GM12878 (cell line): Measurements from ENCODE around the gene CASK. TPM values are rescaled to one million over a fixed set of nuclear protein-coding genes. Genes with fewer than 3 reads are reported as not detected.
A peak's percentile ranks its signal among the peaks of the same experiment; 100 is the strongest.

ENCODE experiments used
- ASH2L ChIP-seq: fragments of 300-600, 200-600 bp; sonication (generic); IDR thresholded peaks from 2 replicates; pipeline ENCODE4 v1.6.1; 2017; ENCODE audit warnings: low read depth, mild to moderate bottlenecking, borderline replicate concordance
- BHLHE40 ChIP-seq, 2 experiments: fragments of 450-650 bp in 1 of 2; IDR thresholded peaks; 2 replicates each; pipeline ENCODE4 v1.6.1; 2011 to 2017; ENCODE audit warnings: low read depth in 2 of 2, borderline replicate concordance in 1 of 2, improper control_type of control experiment in 1 of 2, low read length in 1 of 2, mild to moderate bottlenecking in 1 of 2
- CBX5 ChIP-seq: sonication (generic); IDR thresholded peaks from 2 replicates; pipeline ENCODE4 v1.6.1; 2016; ENCODE audit warnings: low read depth, moderate library complexity, mild to moderate bottlenecking, inconsistent platforms
- EP300 ChIP-seq, 2 experiments: fragments of 150-350 bp in 1 of 2; IDR thresholded peaks; 2 replicates each; pipeline ENCODE4 v1.6.1; 2011 to 2012; ENCODE audit warnings: low read depth in 2 of 2, low read length in 2 of 2, borderline replicate concordance in 1 of 2, improper control_type of control experiment in 1 of 2, inconsistent platforms in 1 of 2; ENCODE audit not compliant: control insufficient read depth in 1 of 2
- ETV6 ChIP-seq, 2 experiments: fragments of 450-650 bp in 1 of 2; IDR thresholded peaks in 1 of 2; conservative IDR thresholded peaks in 1 of 2; 2 replicates each; pipeline ENCODE4 v1.6.1; 2014; ENCODE audit warnings: antibody characterized with exemption in 1 of 2, borderline replicate concordance in 1 of 2, low read depth in 1 of 2, mild to moderate bottlenecking in 1 of 2, moderate library complexity in 1 of 2
- HDAC2 ChIP-seq: fragments of 200-600 bp; sonication (generic); IDR thresholded peaks from 2 replicates; pipeline ENCODE4 v1.6.1; 2017
- MEF2B ChIP-seq: fragments of 450-650 bp; IDR thresholded peaks from 2 replicates; pipeline ENCODE4 v1.6.1; 2018; ENCODE audit warnings: mild to moderate bottlenecking, moderate library complexity; ENCODE audit not compliant: partially characterized antibody, poor library complexity, severe bottlenecking
- MTA2 ChIP-seq: fragments of 450-650 bp; IDR thresholded peaks from 2 replicates; pipeline ENCODE4 v1.6.1; 2016; ENCODE audit warnings: low read depth, mild to moderate bottlenecking, moderate library complexity
- MYB ChIP-seq: fragments of 150-350 bp; IDR thresholded peaks from 2 replicates; pipeline ENCODE4 v1.6.1; 2014; ENCODE audit warnings: mild to moderate bottlenecking, low read depth, low read length, borderline replicate concordance
- NFYA ChIP-seq: IDR thresholded peaks from 2 replicates; pipeline ENCODE4 v1.6.1; 2011; ENCODE audit warnings: low read depth, mild to moderate bottlenecking, low read length, improper control_type of control experiment, borderline replicate concordance
- SMARCA5 ChIP-seq: fragments of 450-650 bp; IDR thresholded peaks from 2 replicates; pipeline ENCODE4 v1.6.1; 2017; ENCODE audit warnings: mild to moderate bottlenecking
- SUPT20H ChIP-seq: IDR thresholded peaks from 2 replicates; pipeline ENCODE4 v1.6.1; 2011; ENCODE audit warnings: low read depth, mild to moderate bottlenecking, low read length, moderate library complexity, borderline replicate concordance; ENCODE audit not compliant: control insufficient read depth
- ZNF217 ChIP-seq: fragments of 450-650 bp; IDR thresholded peaks from 2 replicates; pipeline ENCODE4 v1.6.1; 2017; ENCODE audit warnings: antibody characterized with exemption, mild to moderate bottlenecking
- ZZZ3 ChIP-seq: IDR thresholded peaks from 2 replicates; pipeline ENCODE4 v1.6.1; 2011; ENCODE audit warnings: low read depth; ENCODE audit not compliant: control insufficient read depth, insufficient read length
- polyA plus RNA-seq, 11 experiments: library from polyadenylated mRNA; depleted of rRNA in 4 of 11; unstranded in 6 of 11; stranded (reverse) in 5 of 11; fragments of >200 nt; fragmentation: Nextera tagmentation in 4 of 11; fragmentation: Illumina TruSeq in 1 of 11; extraction: Ambion mirVana in 4 of 11; extraction: Trizol in 1 of 11; gene quantifications; 1 replicate in 1 of 11; 2 replicates in 10 of 11; pipeline versions ENCODE4 v1.2.1 to v1.2.3, GENCODE V29; 2011 to 2016; ENCODE audit warnings: inconsistent platforms in 2 of 11, missing spikeins in 2 of 11, low read depth in 1 of 11
- total RNA-seq, 4 experiments: library from RNA; depleted of rRNA in 3 of 4; stranded (reverse); fragments of >200 nt in 3 of 4; fragmentation: Illumina TruSeq in 1 of 4; extraction: Trizol in 1 of 4; gene quantifications; 2 replicates each; pipeline versions ENCODE4 v1.2.1 to v1.2.3, GENCODE V29; 2013 to 2021
- TF ChIP-seq, protein P1 (sequence below): IDR thresholded peaks from 2 replicates; pipeline ENCODE4 v1.6.1; 2011; ENCODE audit warnings: low read depth, low read length, improper control_type of control experiment, borderline replicate concordance
- TF ChIP-seq, protein P2 (sequence below): fragments of 450-650 bp; IDR thresholded peaks from 2 replicates; pipeline ENCODE4 v1.6.1; 2014; ENCODE audit warnings: mild to moderate bottlenecking
- TF ChIP-seq, protein P3 (sequence below): fragments of 450-650 bp; IDR thresholded peaks from 2 replicates; pipeline ENCODE4 v1.6.1; 2017; ENCODE audit warnings: low read depth, mild to moderate bottlenecking, moderate library complexity
- TF ChIP-seq, protein P4 (sequence below): fragments of 450-650 bp; conservative IDR thresholded peaks from 2 replicates; pipeline ENCODE4 v1.6.1; 2017; ENCODE audit warnings: mild to moderate bottlenecking, moderate library complexity

The CASK gene
- total and polyA plus RNA-seq, 10 of the 15 experiments (the other 5 are each of a cell fraction or from before 2014, with no cell fraction given) = 0.60 to 45.9 (median 4.8) TPM

DNA sequence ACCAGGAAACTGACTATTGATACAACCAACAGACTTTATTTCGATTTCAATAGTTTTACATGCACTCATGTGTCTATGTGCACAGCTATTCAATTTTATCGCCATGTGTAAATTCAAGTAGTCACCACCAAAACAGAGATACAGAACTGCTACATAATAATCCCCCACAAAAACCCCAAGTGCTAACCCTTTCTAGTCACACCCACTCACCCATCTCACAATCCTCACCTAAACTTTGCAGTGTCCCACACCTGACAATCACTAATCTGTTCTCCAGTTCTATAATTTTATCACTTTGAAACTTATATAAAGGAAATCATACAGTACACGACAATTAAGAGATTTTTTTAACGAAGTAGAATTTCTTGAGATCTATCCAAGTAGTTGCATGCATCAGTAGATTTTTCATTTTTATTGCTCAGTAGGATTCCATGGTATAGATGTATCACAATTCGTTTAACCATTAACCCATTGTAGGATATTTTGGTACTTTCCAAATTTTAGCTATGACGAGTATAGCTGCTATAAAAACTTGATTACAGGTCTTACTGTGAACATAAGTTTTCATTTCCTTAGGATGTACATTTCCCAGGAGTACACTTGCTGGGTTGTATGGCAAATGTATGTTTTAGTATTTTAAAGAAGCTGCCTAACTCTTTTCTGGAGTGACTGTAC, 85.9 kb downstream of the CASK start (continued):
- TF ChIP-seq EP300 (IDR thresholded peaks at IDR 0.05; ENCODE audit: borderline replicate concordance in 1 of 2, control insufficient read depth in 1 of 2, low read depth in 2 of 2, low read length in 2 of 2) (peak; percentile 8 to 61; a peak in 1 of 4 replicates), SUPT20H (no peak), SMARCA5 (no peak), ZZZ3 (no peak), ZNF217 (no peak), BHLHE40 (IDR thresholded peaks at IDR 0.05; ENCODE audit: borderline replicate concordance in 1 of 2, low read depth in 2 of 2, low read length in 1 of 2) (no peak), HDAC2 (no peak), CBX5 (no peak), MYB (no peak), MTA2 (peak; percentile 52), ASH2L (no peak), NFYA (no peak), MEF2B (peak; percentile 13), ETV6 (conservative IDR thresholded peaks at IDR 0.05 in 1 of 2, IDR thresholded peaks at IDR 0.05 in 1 of 2; ENCODE audit: borderline replicate concordance in 1 of 2, low read depth in 1 of 2) (no peak)
- TF ChIP-seq, protein P1, sequence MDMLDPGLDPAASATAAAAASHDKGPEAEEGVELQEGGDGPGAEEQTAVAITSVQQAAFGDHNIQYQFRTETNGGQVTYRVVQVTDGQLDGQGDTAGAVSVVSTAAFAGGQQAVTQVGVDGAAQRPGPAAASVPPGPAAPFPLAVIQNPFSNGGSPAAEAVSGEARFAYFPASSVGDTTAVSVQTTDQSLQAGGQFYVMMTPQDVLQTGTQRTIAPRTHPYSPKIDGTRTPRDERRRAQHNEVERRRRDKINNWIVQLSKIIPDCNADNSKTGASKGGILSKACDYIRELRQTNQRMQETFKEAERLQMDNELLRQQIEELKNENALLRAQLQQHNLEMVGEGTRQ = no peak
- TF ChIP-seq, protein P2, sequence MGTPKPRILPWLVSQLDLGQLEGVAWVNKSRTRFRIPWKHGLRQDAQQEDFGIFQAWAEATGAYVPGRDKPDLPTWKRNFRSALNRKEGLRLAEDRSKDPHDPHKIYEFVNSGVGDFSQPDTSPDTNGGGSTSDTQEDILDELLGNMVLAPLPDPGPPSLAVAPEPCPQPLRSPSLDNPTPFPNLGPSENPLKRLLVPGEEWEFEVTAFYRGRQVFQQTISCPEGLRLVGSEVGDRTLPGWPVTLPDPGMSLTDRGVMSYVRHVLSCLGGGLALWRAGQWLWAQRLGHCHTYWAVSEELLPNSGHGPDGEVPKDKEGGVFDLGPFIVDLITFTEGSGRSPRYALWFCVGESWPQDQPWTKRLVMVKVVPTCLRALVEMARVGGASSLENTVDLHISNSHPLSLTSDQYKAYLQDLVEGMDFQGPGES = no peak
- TF ChIP-seq, protein P3, sequence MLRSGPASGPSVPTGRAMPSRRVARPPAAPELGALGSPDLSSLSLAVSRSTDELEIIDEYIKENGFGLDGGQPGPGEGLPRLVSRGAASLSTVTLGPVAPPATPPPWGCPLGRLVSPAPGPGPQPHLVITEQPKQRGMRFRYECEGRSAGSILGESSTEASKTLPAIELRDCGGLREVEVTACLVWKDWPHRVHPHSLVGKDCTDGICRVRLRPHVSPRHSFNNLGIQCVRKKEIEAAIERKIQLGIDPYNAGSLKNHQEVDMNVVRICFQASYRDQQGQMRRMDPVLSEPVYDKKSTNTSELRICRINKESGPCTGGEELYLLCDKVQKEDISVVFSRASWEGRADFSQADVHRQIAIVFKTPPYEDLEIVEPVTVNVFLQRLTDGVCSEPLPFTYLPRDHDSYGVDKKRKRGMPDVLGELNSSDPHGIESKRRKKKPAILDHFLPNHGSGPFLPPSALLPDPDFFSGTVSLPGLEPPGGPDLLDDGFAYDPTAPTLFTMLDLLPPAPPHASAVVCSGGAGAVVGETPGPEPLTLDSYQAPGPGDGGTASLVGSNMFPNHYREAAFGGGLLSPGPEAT = peak; percentile 88
- TF ChIP-seq, protein P4, sequence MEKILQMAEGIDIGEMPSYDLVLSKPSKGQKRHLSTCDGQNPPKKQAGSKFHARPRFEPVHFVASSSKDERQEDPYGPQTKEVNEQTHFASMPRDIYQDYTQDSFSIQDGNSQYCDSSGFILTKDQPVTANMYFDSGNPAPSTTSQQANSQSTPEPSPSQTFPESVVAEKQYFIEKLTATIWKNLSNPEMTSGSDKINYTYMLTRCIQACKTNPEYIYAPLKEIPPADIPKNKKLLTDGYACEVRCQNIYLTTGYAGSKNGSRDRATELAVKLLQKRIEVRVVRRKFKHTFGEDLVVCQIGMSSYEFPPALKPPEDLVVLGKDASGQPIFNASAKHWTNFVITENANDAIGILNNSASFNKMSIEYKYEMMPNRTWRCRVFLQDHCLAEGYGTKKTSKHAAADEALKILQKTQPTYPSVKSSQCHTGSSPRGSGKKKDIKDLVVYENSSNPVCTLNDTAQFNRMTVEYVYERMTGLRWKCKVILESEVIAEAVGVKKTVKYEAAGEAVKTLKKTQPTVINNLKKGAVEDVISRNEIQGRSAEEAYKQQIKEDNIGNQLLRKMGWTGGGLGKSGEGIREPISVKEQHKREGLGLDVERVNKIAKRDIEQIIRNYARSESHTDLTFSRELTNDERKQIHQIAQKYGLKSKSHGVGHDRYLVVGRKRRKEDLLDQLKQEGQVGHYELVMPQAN = no peak
- TF ChIP-seq, all 136 proteins: peak for 8
